BE2C (cell line): Measurements from ENCODE around the gene FAM83C.

Experiments used
- DNase-seq: peaks from one replicate; pipeline ENCODE4 v3.0.0-alpha.2; 2020
- H3K27me3 ChIP-seq: fragments of 250-450 bp; sonication (Bioruptor Pico); 2 replicates; pipeline ENCODE4 v1.5.1; 2020; ENCODE audit warnings: mild to moderate bottlenecking
- H3K36me3 ChIP-seq: fragments of 250-450 bp; sonication (Bioruptor Pico); 2 replicates; pipeline ENCODE4 v1.5.1; 2020; ENCODE audit warnings: mild to moderate bottlenecking
- H3K4me1 ChIP-seq: fragments of 250-450 bp; sonication (Bioruptor Pico); 2 replicates; pipeline ENCODE4 v1.5.1; 2020
- H3K4me3 ChIP-seq: 2 replicates; pipeline ENCODE4 v1.5.1; 2011; ENCODE audit warnings: low read depth, low read length
- H3K9me3 ChIP-seq: fragments of 250-450 bp; sonication (Bioruptor Pico); 2 replicates; pipeline ENCODE4 v1.5.1; 2020
- CTCF ChIP-seq: IDR thresholded peaks from 2 replicates; pipeline ENCODE4 v1.5.1; 2012; ENCODE audit warnings: mild to moderate bottlenecking, low read depth, low read length

FAM83C gene

GRCh38 chr20:35307666-35308653 is 15.7 kb upstream of the FAM83C start:
- H3K4me3 ChIP-seq = no peak overlapping the region
- no peak for TF ChIP-seq CTCF
- 0 out of 2 replicates have a peak, but pooled peaks cover 4% of the 10 kb centered on the region for H3K36me3 ChIP-seq
- DNase-seq = no peak
- no peaks in the 10 kb centered on the region for H3K9me3 ChIP-seq
- H3K4me1 ChIP-seq = no peaks in the 10 kb centered on the region
- no peaks in the 10 kb centered on the region for H3K27me3 ChIP-seq

- H3K4me3 ChIP-seq = no peak overlapping the region
- 0 out of 2 replicates have a peak, but pooled peaks cover 4% of the 10 kb centered on the region for H3K36me3 ChIP-seq
- no peaks in the 10 kb centered on the region for H3K27me3 ChIP-seq
- peak; percentile 77 for DNase-seq
- no peaks in the 10 kb centered on the region for H3K4me1 ChIP-seq
- peak; percentile 96 for TF ChIP-seq CTCF
- no peaks in the 10 kb centered on the region for H3K9me3 ChIP-seq
Measured at GRCh38 chr20:35306931-35307517, 14.8 kb upstream of the FAM83C start.

- no peaks in the 10 kb centered on the region for H3K9me3 ChIP-seq
- 0 out of 2 replicates have a peak, but pooled peaks cover 4% of the 10 kb centered on the region for H3K36me3 ChIP-seq
- TF ChIP-seq CTCF = no peak
- DNase-seq = no peak
- H3K4me1 ChIP-seq = no peaks in the 10 kb centered on the region
- no peaks in the 10 kb centered on the region for H3K27me3 ChIP-seq
- H3K4me3 ChIP-seq = no peak overlapping the region
Measured at GRCh38 chr20:35305682-35306556, 13.7 kb upstream of the FAM83C start.

- Histone ChIP-seq H3K36me3 (0 out of 2 replicates have a peak, but pooled peaks cover 4% of the 10 kb centered on the region), H3K9me3 (no peaks in the 10 kb centered on the region), H3K4me3 (no peak overlapping the region), H3K27me3 (no peaks in the 10 kb centered on the region), H3K4me1 (no peaks in the 10 kb centered on the region)
- TF ChIP-seq CTCF = no peak
- no peak for DNase-seq
Measured at GRCh38 chr20:35304956-35305355, 12.7 kb upstream of the FAM83C start.

- no peaks in the 10 kb centered on the region for H3K9me3 ChIP-seq
- DNase-seq = peak; percentile 84
- H3K4me3 ChIP-seq = no peak overlapping the region
- H3K36me3 ChIP-seq = 0 out of 2 replicates have a peak, but pooled peaks cover 4% of the 10 kb centered on the region
- H3K4me1 ChIP-seq = no peaks in the 10 kb centered on the region
- TF ChIP-seq CTCF = peak; percentile 98
- no peaks in the 10 kb centered on the region for H3K27me3 ChIP-seq
Measured at GRCh38 chr20:35303735-35304491, 11.7 kb upstream of the FAM83C start.
